ENCODE data around the gene SPATA21.
"Not testable (repeated sequence)": the region's sequence is repeated elsewhere in the genome, so short reads cannot be mapped to it uniquely, and the experiment has no call there.

SPATA21 gene, protein sequence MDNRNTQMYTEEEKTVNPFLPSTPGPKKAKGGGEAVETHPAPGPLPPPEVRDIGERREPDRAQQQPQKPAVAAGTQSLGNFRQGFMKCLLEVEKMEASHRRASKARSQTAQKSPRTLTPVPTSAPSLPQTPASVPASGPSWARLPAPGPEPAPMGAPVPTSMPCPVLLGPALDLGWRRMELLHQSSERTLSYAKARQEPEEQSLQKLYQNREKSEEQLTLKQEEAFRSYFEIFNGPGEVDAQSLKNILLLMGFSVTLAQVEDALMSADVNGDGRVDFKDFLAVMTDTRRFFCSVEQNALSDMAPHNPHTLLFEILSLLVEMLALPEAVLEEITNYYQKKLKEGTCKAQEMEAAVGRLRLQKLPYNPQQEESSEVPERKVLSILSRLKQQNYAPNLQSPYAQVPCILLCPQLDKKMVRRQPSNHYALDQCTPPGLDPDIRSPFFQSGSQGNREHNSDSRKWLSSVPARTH

DNA sequence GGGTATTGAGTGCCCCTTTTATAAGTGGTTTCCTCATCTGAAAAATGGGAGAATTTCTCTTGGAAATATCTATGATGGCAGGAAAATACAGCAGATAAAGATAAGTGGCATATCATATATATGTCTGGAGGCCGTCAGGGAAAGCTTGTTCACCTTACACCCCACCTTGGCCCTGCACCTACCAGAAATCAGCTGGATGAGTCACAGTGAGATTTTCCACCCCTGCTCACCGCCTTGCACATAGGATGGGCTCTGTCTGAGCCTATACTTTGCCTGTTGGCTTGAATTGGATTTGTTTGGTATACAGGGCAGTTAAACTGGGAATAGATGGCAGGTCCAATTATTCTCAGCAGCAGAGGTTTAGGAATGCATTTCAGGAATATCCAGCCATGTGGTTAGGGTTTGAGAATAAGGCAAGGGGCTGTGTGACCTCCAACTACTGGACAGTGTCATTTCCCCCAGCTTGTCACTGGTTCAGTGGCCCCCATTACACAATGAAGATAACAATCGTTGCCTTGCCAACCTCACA, at the start of gene SPATA21:
Gene SPATA21 (minus strand): TSS at position 479 of the 529 bp plus-strand sequence. CDS start 6,053 bp downstream, outside the sequence.
- no peak for DNase-seq

- DNase-seq = not testable (repeated sequence)
Measured at GRCh38 chr1:16487011-16487410, 49.8 kb upstream of the SPATA21 start.

GRCh38 chr1:16486316-16486715, 49.1 kb upstream of the SPATA21 start:
- DNase-seq = not testable (repeated sequence)

GRCh38 chr1:16484931-16485330, 47.7 kb upstream of the SPATA21 start:
- DNase-seq = no peak

DNA sequence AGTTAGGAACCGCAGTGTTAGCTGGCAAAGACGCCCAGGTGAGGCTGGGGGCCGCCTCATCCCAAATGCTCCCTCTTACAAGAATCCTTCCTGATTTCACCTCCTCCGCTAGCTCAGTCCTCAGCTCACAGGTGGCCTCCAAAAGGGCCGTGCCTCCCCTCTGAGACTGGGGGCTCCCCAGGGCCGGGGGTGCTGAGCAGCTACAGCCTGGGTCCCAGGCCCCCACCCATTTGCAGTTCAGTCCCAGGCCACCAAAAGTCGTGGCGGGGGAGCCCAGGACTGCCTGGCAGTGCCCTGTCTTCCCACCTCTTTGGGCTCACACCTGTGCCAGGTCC, 47.2 kb upstream of the SPATA21 start:
- no peak for DNase-seq

DNA sequence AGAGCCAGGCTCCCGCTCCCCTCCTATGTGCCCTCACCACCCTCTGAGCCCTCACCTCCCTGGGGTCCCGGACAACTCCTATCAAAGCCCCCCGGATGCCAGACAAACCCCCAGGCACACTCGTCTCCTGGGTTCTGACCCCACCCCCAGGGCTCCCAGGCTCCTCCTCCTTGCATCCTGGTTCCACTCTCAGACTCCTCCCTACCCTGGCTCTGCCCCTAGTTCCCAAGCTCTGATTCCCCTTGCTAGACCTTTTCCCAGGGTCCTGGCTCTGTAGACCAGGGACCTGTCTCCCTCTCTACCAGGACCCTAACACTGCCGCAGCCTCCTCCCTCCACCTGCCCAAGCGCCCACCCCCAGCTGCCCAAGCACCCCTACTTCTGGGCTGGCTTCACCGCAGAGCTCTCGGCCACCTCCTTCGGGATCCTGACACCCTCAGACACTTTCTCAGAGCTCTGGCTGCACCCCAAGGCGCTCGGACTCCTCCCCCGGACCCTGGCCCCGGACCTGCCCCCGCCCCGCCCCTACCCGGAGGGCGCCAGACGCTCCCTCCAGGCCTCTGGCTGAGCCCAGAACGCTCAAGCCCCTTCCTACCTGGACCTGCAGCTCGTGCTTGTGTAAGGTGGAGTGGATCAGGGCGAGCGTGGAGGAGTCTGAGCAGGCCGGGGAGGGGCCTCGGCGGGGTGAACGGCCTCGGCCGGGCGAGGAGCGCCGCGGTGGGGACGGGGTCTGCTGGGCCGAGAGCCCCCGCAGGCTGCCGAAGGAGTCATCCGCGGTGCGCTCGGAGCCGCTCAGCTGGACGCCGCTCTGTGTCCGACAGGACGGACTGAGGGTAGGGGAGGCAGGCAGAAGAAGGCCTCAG, 46.6 kb upstream of the SPATA21 start:
- not testable (repeated sequence) for DNase-seq

DNA sequence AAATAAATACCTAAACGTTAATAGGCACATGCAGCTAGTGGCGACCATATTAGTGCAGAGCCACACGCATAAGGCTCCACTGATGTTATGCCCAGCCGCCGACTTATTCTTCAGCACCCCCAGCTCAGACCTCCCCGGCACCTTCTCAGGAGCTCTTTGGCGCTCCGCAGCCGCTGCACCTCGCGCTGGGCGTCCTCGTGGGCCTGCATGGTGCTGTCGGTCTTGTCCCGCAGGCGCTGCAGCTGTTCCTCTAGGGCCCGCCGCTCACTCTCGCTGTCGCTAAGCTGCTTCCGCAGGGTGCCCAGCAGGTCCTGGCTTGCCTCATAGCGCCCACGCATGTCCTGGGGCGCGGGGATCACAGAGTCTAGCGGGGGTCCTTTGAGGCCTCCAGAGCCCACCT, 45.9 kb upstream of the SPATA21 start:
- not testable (repeated sequence) for DNase-seq

GRCh38 chr1:16478091-16478490, 40.9 kb upstream of the SPATA21 start:
- no peak for DNase-seq

GRCh38 chr1:16475771-16476770, 38.8 kb upstream of the SPATA21 start:
- not testable (repeated sequence) for DNase-seq

DNA sequence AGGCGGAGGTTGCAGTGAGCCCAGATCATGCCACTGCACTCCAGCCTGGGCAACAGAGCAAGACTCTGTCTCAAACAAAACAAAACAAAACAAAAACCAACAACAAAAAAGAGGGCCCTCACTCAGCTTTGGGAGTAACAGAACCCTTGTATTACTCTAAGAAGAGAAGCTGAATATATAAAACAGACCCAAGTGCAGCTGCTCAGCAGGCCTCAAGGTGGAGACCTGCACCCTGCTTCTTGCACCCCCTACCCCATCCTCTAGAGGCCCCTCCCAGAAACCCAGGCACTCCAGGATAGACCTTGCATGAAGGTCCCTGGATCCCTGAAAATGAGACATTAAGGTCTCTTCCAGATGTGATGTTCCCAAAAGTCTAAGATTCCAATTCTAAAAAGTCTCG, 37.7 kb upstream of the SPATA21 start:
- not testable (repeated sequence) for DNase-seq

DNA sequence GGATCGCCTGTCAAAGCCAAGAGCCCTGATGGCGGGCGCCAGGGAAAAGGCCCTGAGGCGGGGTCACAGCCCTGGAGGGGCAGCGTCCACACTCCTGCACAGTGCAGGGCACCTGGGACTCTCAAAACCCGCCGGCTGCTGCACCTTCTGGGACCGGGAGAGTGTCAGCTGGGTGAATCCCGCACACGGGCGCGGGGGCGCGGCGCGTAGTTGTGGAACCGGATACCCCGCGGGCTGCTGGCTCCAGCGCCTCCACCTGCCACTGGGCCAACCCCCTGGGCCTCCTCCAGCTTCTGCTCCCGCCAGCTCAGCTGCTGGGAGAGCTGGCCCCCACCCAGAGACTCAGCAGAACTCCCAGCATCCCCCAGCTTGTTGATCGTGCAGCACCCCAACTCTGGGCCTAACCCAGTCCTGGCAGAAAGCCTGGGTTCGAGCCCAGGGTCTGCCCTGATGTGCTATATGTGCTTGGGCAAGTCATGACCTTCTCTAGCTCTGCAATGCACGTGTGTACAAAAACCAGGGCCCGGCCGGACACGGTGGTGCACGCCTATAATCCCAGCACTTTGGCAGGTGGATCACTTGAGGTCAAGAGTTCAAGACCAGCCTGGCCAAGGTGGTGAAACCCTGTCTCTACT, 37.1 kb upstream of the SPATA21 start:
- no peak for DNase-seq

DNA sequence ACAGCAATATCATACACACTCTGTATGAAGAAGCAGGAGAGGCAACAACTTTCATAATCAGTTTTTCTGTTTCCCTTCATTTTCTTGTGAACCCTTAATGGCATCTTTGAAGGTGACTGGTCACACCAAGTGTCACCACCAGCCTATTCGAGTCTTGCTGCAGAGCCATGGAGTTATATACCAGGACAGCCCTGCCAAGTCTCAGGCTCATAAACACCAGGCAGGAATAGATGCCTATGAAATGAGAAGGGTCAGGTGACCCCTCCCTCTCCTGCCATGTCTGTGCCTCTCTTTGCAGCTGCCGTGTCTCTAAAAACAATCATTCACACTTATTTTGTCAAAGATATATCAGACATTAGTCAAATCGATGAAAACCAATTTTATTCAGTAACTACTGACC, 31.3 kb upstream of the SPATA21 start:
- no peak for DNase-seq

DNA sequence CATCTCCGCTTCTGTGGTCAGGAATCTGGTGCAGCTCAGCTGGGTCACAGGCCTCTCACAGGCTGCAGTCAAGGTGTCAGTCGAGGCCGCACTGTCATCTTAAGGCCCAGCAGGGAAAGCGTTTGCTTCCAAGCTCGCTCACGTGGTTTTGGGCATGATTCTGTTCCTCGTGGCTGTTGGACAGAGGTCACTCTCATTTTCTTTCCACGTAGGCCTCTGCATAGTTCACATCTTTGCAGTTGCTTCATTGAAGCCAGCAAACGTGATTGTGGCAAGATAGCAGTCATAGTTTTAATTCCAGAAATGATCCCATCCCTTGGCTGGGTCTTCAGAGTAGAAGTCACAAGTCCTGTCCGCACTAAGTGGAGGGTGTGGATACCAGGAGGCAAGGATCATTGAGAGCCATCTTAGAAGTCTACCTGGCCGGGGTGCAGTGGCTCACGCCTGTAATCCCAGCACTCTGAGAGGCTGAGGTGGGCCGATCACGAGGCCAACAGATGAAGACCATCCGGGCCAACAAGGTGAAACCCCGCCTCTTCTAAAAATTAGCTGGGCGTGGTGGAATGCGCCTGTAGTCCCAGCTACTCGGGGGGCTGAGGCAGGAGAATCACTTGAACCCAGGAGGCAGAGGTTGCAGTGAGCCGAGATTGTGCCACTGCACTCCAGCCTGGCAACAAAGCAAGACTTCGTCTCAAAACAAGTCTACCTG, 27.8 kb upstream of the SPATA21 start:
- DNase-seq = no peak

DNA sequence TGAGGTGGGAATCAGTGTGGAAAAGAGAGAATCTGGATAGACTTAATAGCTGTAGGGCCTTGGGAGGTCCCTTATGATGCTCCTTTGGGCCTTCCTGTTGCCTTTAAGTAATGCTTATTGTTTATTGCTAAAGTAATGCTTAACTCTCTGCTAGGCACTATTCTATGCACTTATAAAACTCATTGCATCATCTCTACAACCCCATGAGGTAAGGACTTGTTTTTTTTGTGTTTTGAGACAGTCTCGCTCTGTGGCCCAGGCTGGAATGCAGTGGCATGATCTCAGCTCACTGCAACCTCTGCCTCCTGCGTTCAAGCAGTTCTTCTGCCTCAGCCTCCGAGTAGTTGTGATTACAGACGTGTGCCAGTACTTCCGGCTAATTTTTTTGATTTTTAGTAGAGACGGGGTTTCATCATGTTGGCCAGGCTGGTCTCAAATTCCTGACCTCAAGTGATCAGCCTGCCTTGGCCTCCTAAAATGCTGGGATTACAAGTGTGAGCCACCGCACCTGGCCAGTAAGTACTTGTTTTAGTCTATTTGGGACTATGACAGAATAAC, 25.6 kb upstream of the SPATA21 start:
- DNase-seq = no peak

DNA sequence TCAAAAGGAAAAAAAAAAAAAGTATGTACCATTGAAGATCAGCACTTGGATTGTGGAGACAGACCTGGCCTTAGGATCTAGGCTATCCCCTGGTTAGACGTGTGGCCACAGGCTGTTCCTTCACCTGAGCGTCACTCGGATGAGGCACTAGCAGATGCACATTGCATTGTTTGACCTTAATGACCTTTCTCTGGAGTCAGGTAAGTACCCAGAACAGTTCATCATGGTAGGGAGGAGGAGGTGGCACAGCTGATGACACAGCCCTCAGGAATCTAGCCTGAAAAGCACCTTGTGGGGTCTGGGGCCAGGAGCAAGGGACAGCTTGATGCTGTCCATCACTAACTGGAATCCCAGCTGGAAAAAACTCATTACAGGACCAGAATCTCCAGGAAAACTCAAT, 24.5 kb upstream of the SPATA21 start:
- DNase-seq = no peak

- no peak for DNase-seq
Measured at GRCh38 chr1:16459352-16459925, 22.2 kb upstream of the SPATA21 start.

DNA sequence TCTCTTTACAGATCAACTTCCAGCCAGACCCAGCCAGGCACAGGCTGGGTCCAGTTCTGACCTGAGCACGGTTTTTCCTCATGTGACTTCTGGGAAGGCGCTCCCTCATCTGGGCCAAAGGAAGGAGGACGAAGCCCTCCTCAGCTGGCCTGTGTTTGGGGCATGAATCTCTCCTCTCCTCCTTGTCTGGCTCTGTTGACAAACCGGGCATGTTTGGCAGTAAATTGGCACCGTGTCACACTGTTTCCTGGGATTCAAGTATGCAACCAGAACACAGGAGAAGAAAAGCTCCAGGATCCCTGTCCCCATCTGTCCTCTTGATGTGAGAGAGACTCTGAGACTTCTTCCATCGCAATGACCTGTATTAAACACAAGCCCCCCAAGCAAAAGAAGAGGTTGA, 21.6 kb upstream of the SPATA21 start:
- DNase-seq = no peak

GRCh38 chr1:16456151-16456550, 18.9 kb upstream of the SPATA21 start:
- not testable (repeated sequence) for DNase-seq

GRCh38 chr1:16454909-16455308, 17.7 kb upstream of the SPATA21 start:
- not testable (repeated sequence) for DNase-seq

DNA sequence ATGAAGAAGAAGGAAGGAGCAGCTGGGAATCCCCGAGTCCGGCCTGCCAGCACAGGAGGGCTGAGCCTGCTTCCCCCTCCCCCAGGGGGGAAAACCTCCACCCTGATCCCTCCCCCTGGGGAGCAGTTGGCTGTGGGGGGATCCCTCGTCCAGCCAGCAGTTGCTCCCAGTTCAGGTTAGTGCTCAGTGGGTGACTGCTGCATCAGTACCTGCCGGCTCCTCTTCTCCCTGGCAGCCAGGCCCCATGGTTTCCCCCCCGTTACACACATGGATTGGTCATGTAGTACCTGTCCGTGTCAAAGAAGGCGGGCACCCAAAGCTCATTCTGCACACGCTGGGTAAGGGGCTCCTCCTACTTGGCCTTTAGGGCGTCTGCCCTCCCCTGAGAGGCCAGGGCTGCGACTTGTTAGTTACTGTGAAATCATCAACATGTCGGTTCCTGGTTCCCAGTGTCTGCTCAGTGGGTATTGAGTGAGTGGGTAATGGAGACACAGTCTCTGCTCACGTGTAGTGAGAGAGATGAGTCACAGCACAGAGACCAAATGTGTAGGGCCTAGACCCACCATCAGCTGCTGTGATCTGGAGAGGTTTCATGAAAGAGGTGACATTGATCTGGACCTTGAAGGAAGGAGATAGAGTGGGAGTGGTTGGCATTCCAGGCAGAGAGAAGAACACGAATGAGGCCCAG, 14.8 kb upstream of the SPATA21 start:
- DNase-seq = no peak
